T47D (cell line): ENCODE results near the gene SLC43A1.

Experiments
- DNase-seq, 2 experiments: peaks; one replicate each; pipeline versions ENCODE4 v3.0.0 to v3.0.0-alpha.2; 2011 to 2012; ENCODE audit warnings: low read depth in 1 of 2, low spot score in 1 of 2
- JUND ChIP-seq: IDR thresholded peaks from 2 replicates; pipeline ENCODE4 v1.6.1; 2012; ENCODE audit warnings: low read depth
- in situ Hi-C: cut with HindIII; loops from 2 replicates; pipeline ENCODE4 v1.10.0; 2016; ENCODE audit warnings: low sequenced_read_pairs, low pct_unique_long_range_greater_than_20kb

SLC43A1 gene

GRCh38 chr11:57500515-57500914 is 15.0 kb downstream of the SLC43A1 start:
- TF ChIP-seq JUND, result no peak
- no peak for DNase-seq
- in situ Hi-C loops, result no loop called here

GRCh38 chr11:57499983-57500461 is 15.5 kb downstream of the SLC43A1 start:
- TF ChIP-seq JUND, result no peak
- in situ Hi-C loops, result no loop called here
- DNase-seq, result no peak

GRCh38 chr11:57499413-57499982 is 16.0 kb downstream of the SLC43A1 start:
- in situ Hi-C loops, result no loop called here
- peak; percentile 86 to 96 for DNase-seq
- no peak for TF ChIP-seq JUND

- in situ Hi-C loops, result no loop called here
- DNase-seq, result no peak
- TF ChIP-seq JUND, result no peak
These were observed 17.0 kb downstream of the SLC43A1 start for GRCh38 chr11:57498540-57498939.

- DNase-seq, result no peak
- no peak for TF ChIP-seq JUND
- in situ Hi-C loops, result no loop called here
These were observed 17.9 kb downstream of the SLC43A1 start for GRCh38 chr11:57497303-57498247.

- in situ Hi-C loops, result no loop called here
- DNase-seq, result no peak
- no peak for TF ChIP-seq JUND
These were observed 19.2 kb downstream of the SLC43A1 start for GRCh38 chr11:57496109-57496820.

GRCh38 chr11:57493507-57494503 is 21.7 kb downstream of the SLC43A1 start:
- TF ChIP-seq JUND, result no peak
- in situ Hi-C loops, result no loop called here
- peak; percentile 73 to 85 for DNase-seq

GRCh38 chr11:57491371-57492061 is 24.0 kb downstream of the SLC43A1 start:
- TF ChIP-seq JUND, result no peak
- DNase-seq, result peak in 1 of 2 experiments; percentile 65
- in situ Hi-C loops, result no loop called here

GRCh38 chr11:57490456-57491248 is 24.9 kb downstream of the SLC43A1 start:
- DNase-seq, result no peak
- no peak for TF ChIP-seq JUND
- in situ Hi-C loops, result no loop called here

GRCh38 chr11:57487920-57488659 is 27.4 kb downstream of the SLC43A1 start:
- in situ Hi-C loops, result no loop called here
- TF ChIP-seq JUND, result no peak
- DNase-seq, result no peak
